Skeletal muscle tissue (tissue), 4 donors: ENCODE data around the gene HTRA3. TPM values are rescaled to one million over a fixed set of nuclear protein-coding genes. Genes with fewer than 3 reads are reported as not detected.

Source experiments
- H3K27ac ChIP-seq: one replicate; pipeline ENCODE4 v1.7.0; 2013; ENCODE audit warnings: mild to moderate bottlenecking, low read depth, low read length, inconsistent platforms
- H3K27me3 ChIP-seq, 3 donors: one replicate each; pipeline ENCODE4 v1.7.0; 2013; ENCODE audit warnings: low read length in 3 of 3; ENCODE audit not compliant: control insufficient read depth in 3 of 3, insufficient read depth in 3 of 3
- H3K36me3 ChIP-seq, 3 donors: one replicate each; pipeline ENCODE4 v1.7.0; 2013; ENCODE audit warnings: low read length in 3 of 3; ENCODE audit not compliant: control insufficient read depth in 3 of 3, insufficient read depth in 3 of 3
- H3K4me1 ChIP-seq, 3 donors: one replicate each; pipeline ENCODE4 v1.7.0; 2013; ENCODE audit warnings: low read length in 3 of 3, mild to moderate bottlenecking in 3 of 3; ENCODE audit not compliant: control insufficient read depth in 3 of 3, insufficient read depth in 3 of 3
- H3K4me3 ChIP-seq, 3 donors: one replicate each; pipeline ENCODE4 v1.7.0; 2013; ENCODE audit warnings: low read length in 3 of 3
- H3K9ac ChIP-seq, 3 donors: one replicate each; pipeline ENCODE4 v1.7.0; 2013; ENCODE audit warnings: low read length in 3 of 3, mild to moderate bottlenecking in 3 of 3, moderate library complexity in 2 of 3, low read depth in 1 of 3
- H3K9me3 ChIP-seq, 3 donors: one replicate each; pipeline ENCODE4 v1.7.0; 2013; ENCODE audit warnings: low read length in 3 of 3; ENCODE audit not compliant: control insufficient read depth in 3 of 3
- total RNA-seq: library from RNA; depleted of rRNA; stranded (reverse); fragments of >200 nt; gene quantifications from one replicate; pipeline ENCODE4 v1.2.3, GENCODE V29; 2014
- donor health status: Osteomylitis.

Gene HTRA3
- total RNA-seq, 1 donor from 2014 or later, result 20.9 TPM

GRCh38 chr4:8227201-8227770 lies 42.3 kb upstream of the HTRA3 start:
- Histone ChIP-seq H3K4me1 (peaks cover 12 to 18% (median 15%) of the 10 kb centered on the region in 3 donors), H3K36me3 (peaks cover 0 to 3% (median under 1%) of the 10 kb centered on the region in 3 donors), H3K27ac (no peak overlapping the region)

GRCh38 chr4:8227771-8228318 lies 41.7 kb upstream of the HTRA3 start:
- Histone ChIP-seq H3K9ac (peak overlapping the region in 1 of 3 donors; percentile 64), H3K4me1 (peaks cover 12 to 18% (median 15%) of the 10 kb centered on the region in 3 donors), H3K9me3 (no peaks in the 10 kb centered on the region), H3K27me3 (no peaks in the 10 kb centered on the region), H3K27ac (peak overlapping the region; percentile 31), H3K36me3 (peaks cover 0 to 3% (median 2%) of the 10 kb centered on the region in 3 donors), H3K4me3 (peak overlapping the region in 2 of 3 donors; percentile 14 to 41)

More at GRCh38 chr4:8227201-8227770, 42.3 kb upstream of the HTRA3 start:
- no peaks in the 10 kb centered on the region for H3K27me3 ChIP-seq
- H3K9ac ChIP-seq, result no peak overlapping the region
- H3K9me3 ChIP-seq, result no peaks in the 10 kb centered on the region
- H3K4me3 ChIP-seq, result no peak overlapping the region

GRCh38 chr4:8228319-8229250 lies 41.0 kb upstream of the HTRA3 start:
- peak overlapping the region in 1 of 3 donors; percentile 64 for H3K9ac ChIP-seq
- peaks cover 12 to 18% (median 15%) of the 10 kb centered on the region in 3 donors for H3K4me1 ChIP-seq
- peaks cover 3 to 8% (median 6%) of the 10 kb centered on the region in 3 donors for H3K36me3 ChIP-seq
- peak overlapping the region in 2 of 3 donors; percentile 14 to 41 for H3K4me3 ChIP-seq
- no peaks in the 10 kb centered on the region for H3K27me3 ChIP-seq
- peak overlapping the region; percentile 31 for H3K27ac ChIP-seq
- no peaks in the 10 kb centered on the region for H3K9me3 ChIP-seq

GRCh38 chr4:8229331-8229975 lies 40.1 kb upstream of the HTRA3 start:
- peak overlapping the region in 1 of 3 donors; percentile 64 for H3K9ac ChIP-seq
- H3K27ac ChIP-seq, result no peak overlapping the region
- no peaks in the 10 kb centered on the region for H3K9me3 ChIP-seq
- no peaks in the 10 kb centered on the region for H3K27me3 ChIP-seq
- peaks cover 12 to 18% (median 15%) of the 10 kb centered on the region in 3 donors for H3K4me1 ChIP-seq
- peaks cover 0 to 16% (median 12%) of the 10 kb centered on the region in 3 donors for H3K36me3 ChIP-seq
- H3K4me3 ChIP-seq, result no peak overlapping the region

- peaks cover 12 to 18% (median 15%) of the 10 kb centered on the region in 3 donors for H3K4me1 ChIP-seq
- no peaks in the 10 kb centered on the region for H3K27me3 ChIP-seq
- no peak overlapping the region for H3K27ac ChIP-seq
- H3K9ac ChIP-seq, result no peak overlapping the region
- H3K36me3 ChIP-seq, result peaks cover 0 to 17% (median 12%) of the 10 kb centered on the region in 3 donors
- no peak overlapping the region for H3K4me3 ChIP-seq
- H3K9me3 ChIP-seq, result no peaks in the 10 kb centered on the region
Observed at GRCh38 chr4:8230033-8230432, 39.5 kb upstream of the HTRA3 start.

- Histone ChIP-seq H3K27me3 (no peaks in the 10 kb centered on the region), H3K4me1 (peaks cover 12 to 21% (median 19%) of the 10 kb centered on the region in 3 donors), H3K4me3 (no peak overlapping the region), H3K36me3 (peaks cover 0 to 17% (median 12%) of the 10 kb centered on the region in 3 donors), H3K27ac (no peak overlapping the region), H3K9me3 (no peaks in the 10 kb centered on the region), H3K9ac (no peak overlapping the region)
Observed at GRCh38 chr4:8230891-8231290, 38.7 kb upstream of the HTRA3 start.

GRCh38 chr4:8231551-8232049 lies 38.0 kb upstream of the HTRA3 start:
- Histone ChIP-seq H3K9ac (no peak overlapping the region), H3K27ac (no peak overlapping the region), H3K4me1 (peaks cover 12 to 28% (median 26%) of the 10 kb centered on the region in 3 donors), H3K36me3 (peaks cover 0 to 21% (median 12%) of the 10 kb centered on the region in 3 donors), H3K27me3 (no peaks in the 10 kb centered on the region), H3K9me3 (no peaks in the 10 kb centered on the region), H3K4me3 (no peak overlapping the region)

DNA sequence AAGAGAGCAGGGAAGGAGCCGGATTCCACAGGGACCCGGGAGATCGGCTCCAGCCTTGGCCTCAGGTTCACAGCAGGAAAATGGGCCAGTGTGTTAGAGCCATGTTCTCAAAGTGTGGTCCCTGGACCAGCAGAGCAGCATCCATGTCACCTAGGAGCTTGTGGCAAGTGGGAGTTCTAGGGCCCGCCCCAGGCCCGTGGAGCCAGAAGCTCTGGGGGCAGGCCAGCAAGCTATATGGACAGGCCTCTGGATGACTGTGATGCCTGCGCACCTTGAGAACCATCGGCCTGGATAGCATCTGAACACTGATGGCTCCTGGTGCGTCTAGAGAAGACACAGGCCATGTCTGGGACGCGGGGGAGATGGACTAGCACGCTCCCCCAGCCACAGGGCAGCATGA lies 36.8 kb upstream of the HTRA3 start:
- Histone ChIP-seq H3K4me3 (no peak overlapping the region), H3K9ac (no peak overlapping the region), H3K27ac (no peak overlapping the region), H3K4me1 (peaks cover 12 to 27% (median 25%) of the 10 kb centered on the region in 3 donors), H3K27me3 (no peaks in the 10 kb centered on the region), H3K9me3 (no peaks in the 10 kb centered on the region), H3K36me3 (peaks cover 0 to 21% (median 12%) of the 10 kb centered on the region in 3 donors)

GRCh38 chr4:8233672-8234484 lies 35.7 kb upstream of the HTRA3 start:
- no peak overlapping the region for H3K4me3 ChIP-seq
- H3K9me3 ChIP-seq, result no peaks in the 10 kb centered on the region
- no peaks in the 10 kb centered on the region for H3K27me3 ChIP-seq
- H3K9ac ChIP-seq, result no peak overlapping the region
- H3K27ac ChIP-seq, result no peak overlapping the region
- peaks cover 2 to 16% (median 14%) of the 10 kb centered on the region in 3 donors for H3K4me1 ChIP-seq
- H3K36me3 ChIP-seq, result peaks cover 0 to 21% (median 12%) of the 10 kb centered on the region in 3 donors
